Stimulated activated CD8-positive, alpha-beta memory T cell treated with anti-CD3 and anti-CD28 coated beads, Interleukin-7, amount 100 ng/mL, for 24 hours (primary cell): ENCODE results near the gene RBM11.

Experiments used
- DNase-seq: peaks from one replicate; pipeline ENCODE4 v3.0.0-alpha.2; 2020; ENCODE audit warnings: low read depth

RBM11 gene

GRCh38 chr21:14271053-14271452 lies 55.1 kb downstream of the RBM11 start:
- DNase-seq: no peak

GRCh38 chr21:14271641-14272040 lies 55.7 kb downstream of the RBM11 start:
- DNase-seq: no peak

GRCh38 chr21:14273736-14274538 lies 58.0 kb downstream of the RBM11 start:
- DNase-seq: no peak

GRCh38 chr21:14275702-14276205 lies 59.8 kb downstream of the RBM11 start:
- DNase-seq: no peak
